Measurements from ENCODE around the gene SIX3.

SIX3 gene

GRCh38 chr2:44931198-44931780 is 10.2 kb upstream of the SIX3 start:
- no peak for TF ChIP-seq CTCF (IDR thresholded peaks at IDR 0.05)
- Histone ChIP-seq H3K4me1 (ENCODE audit: control insufficient read depth in 1 of 2, insufficient read depth in 1 of 2, low read depth in 1 of 2, low read length in 1 of 2) (no peaks in the 10 kb centered on the region), H3K4me3 (ENCODE audit: low read depth in 1 of 2, low read length in 1 of 2) (no peak overlapping the region), H3K27ac (no peak overlapping the region), H3K36me3 (no peaks in the 10 kb centered on the region), H3K9me3 (no peaks in the 10 kb centered on the region), H3K27me3 (peaks cover 100% of the 10 kb centered on the region)

- Histone ChIP-seq H3K9me3 (no peaks in the 10 kb centered on the region), H3K27ac (no peak overlapping the region), H3K4me3 (ENCODE audit: low read depth in 1 of 2, low read length in 1 of 2) (no peak overlapping the region), H3K27me3 (peaks cover 100% of the 10 kb centered on the region), H3K36me3 (no peaks in the 10 kb centered on the region), H3K4me1 (ENCODE audit: control insufficient read depth in 1 of 2, insufficient read depth in 1 of 2, low read depth in 1 of 2, low read length in 1 of 2) (no peaks in the 10 kb centered on the region)
- no peak for TF ChIP-seq CTCF (IDR thresholded peaks at IDR 0.05)
Observed at GRCh38 chr2:44932079-44932478, 9.4 kb upstream of the SIX3 start.

- Histone ChIP-seq H3K4me1 (ENCODE audit: control insufficient read depth in 1 of 2, insufficient read depth in 1 of 2, low read depth in 1 of 2, low read length in 1 of 2) (no peaks in the 10 kb centered on the region), H3K27me3 (peaks cover 100% of the 10 kb centered on the region), H3K36me3 (no peaks in the 10 kb centered on the region), H3K9me3 (no peaks in the 10 kb centered on the region), H3K27ac (no peak overlapping the region), H3K4me3 (ENCODE audit: low read depth in 1 of 2, low read length in 1 of 2) (no peak overlapping the region)
- no peak for TF ChIP-seq CTCF (IDR thresholded peaks at IDR 0.05)
Observed at GRCh38 chr2:44932564-44933392, 8.7 kb upstream of the SIX3 start.

- no peaks in the 10 kb centered on the region for H3K4me1 ChIP-seq (ENCODE audit: control insufficient read depth in 1 of 2, insufficient read depth in 1 of 2, low read depth in 1 of 2, low read length in 1 of 2)
- TF ChIP-seq CTCF (IDR thresholded peaks at IDR 0.05): no peak
- H3K9me3 ChIP-seq: no peaks in the 10 kb centered on the region
- no peak overlapping the region for H3K27ac ChIP-seq
- H3K27me3 ChIP-seq: peaks cover 100% of the 10 kb centered on the region
- H3K4me3 ChIP-seq (ENCODE audit: low read depth in 1 of 2, low read length in 1 of 2): no peak overlapping the region
- H3K36me3 ChIP-seq: no peaks in the 10 kb centered on the region
Observed at GRCh38 chr2:44933434-44933951, 8.0 kb upstream of the SIX3 start.

GRCh38 chr2:44934038-44934982 is 7.2 kb upstream of the SIX3 start:
- no peak overlapping the region for H3K4me3 ChIP-seq (ENCODE audit: low read depth in 1 of 2, low read length in 1 of 2)
- no peak for TF ChIP-seq CTCF (IDR thresholded peaks at IDR 0.05)
- no peak overlapping the region for H3K27ac ChIP-seq
- H3K4me1 ChIP-seq (ENCODE audit: control insufficient read depth in 1 of 2, insufficient read depth in 1 of 2, low read depth in 1 of 2, low read length in 1 of 2): no peaks in the 10 kb centered on the region
- H3K9me3 ChIP-seq: no peaks in the 10 kb centered on the region
- H3K27me3 ChIP-seq: peaks cover 100% of the 10 kb centered on the region
- H3K36me3 ChIP-seq: no peaks in the 10 kb centered on the region
